ENCODE data around the gene DPT. TPM values are rescaled to one million over a fixed set of nuclear protein-coding genes. Genes with fewer than 3 reads are reported as not detected.

DPT gene
- total RNA-seq, 4 donors from 2014 or later, result 21.3 to 81.5 (median 40.0) TPM

GRCh38 chr1:168731244-168731953 is 2.4 kb upstream of the DPT start:
- Histone ChIP-seq H3K4me1 (peaks cover 0 to 17% (median 0%) of the 10 kb centered on the region in 4 donors), H3K27me3 (no peaks in the 10 kb centered on the region), H3K4me3 (no peak overlapping the region), H3K27ac (no peak overlapping the region), H3K36me3 (no peaks in the 10 kb centered on the region), H3K9me3 (no peaks in the 10 kb centered on the region)
- TF ChIP-seq POLR2A (IDR thresholded peaks at IDR 0.05) (no peak), EP300 (IDR thresholded peaks at IDR 0.05) (no peak), CTCF (IDR thresholded peaks at IDR 0.05) (no peak)
- no peak for DNase-seq (ENCODE audit: low spot score in 2 of 2)
- 78 to 85% methylated on average over 7 of the region's 7 CpGs for whole genome bisulfite sequencing, 2 donors

GRCh38 chr1:168729405-168729802 is 398 bp upstream of the DPT start:
- TF ChIP-seq POLR2A (IDR thresholded peaks at IDR 0.05), result no peak
- no peak for TF ChIP-seq CTCF (IDR thresholded peaks at IDR 0.05)
- no peak for TF ChIP-seq EP300 (IDR thresholded peaks at IDR 0.05)
- no peak for DNase-seq (ENCODE audit: low spot score in 2 of 2)
- H3K27ac ChIP-seq, result no peak overlapping the region
- 81 to 84% methylated on average over 5 of the region's 5 CpGs for WGBS, 2 donors
- H3K4me1 ChIP-seq, result peaks cover 0 to 24% (median 0%) of the 10 kb centered on the region in 4 donors
- no peak overlapping the region for H3K4me3 ChIP-seq
- H3K27me3 ChIP-seq, result no peaks in the 10 kb centered on the region
- no peaks in the 10 kb centered on the region for H3K9me3 ChIP-seq
- H3K36me3 ChIP-seq, result no peaks in the 10 kb centered on the region

- Histone ChIP-seq H3K27ac (peak overlapping the region in 2 of 4 donors; percentile 10 to 52), H3K4me3 (no peak overlapping the region), H3K27me3 (no peaks in the 10 kb centered on the region), H3K9me3 (no peaks in the 10 kb centered on the region), H3K36me3 (no peaks in the 10 kb centered on the region), H3K4me1 (peaks cover 0 to 24% (median 0%) of the 10 kb centered on the region in 4 donors)
- WGBS, 2 donors, result 86 to 93% methylated on average over 1 to 2 of the region's 2 CpGs
- TF ChIP-seq CTCF (IDR thresholded peaks at IDR 0.05) (no peak), POLR2A (IDR thresholded peaks at IDR 0.05) (no peak), EP300 (IDR thresholded peaks at IDR 0.05) (no peak)
- no peak for DNase-seq (ENCODE audit: low spot score in 2 of 2)
These were observed 2.3 kb downstream of the DPT start for GRCh38 chr1:168726719-168727118.

- no peaks in the 10 kb centered on the region for H3K27me3 ChIP-seq
- TF ChIP-seq CTCF (IDR thresholded peaks at IDR 0.05) (no peak), EP300 (IDR thresholded peaks at IDR 0.05) (no peak), POLR2A (IDR thresholded peaks at IDR 0.05) (no peak)
- H3K27ac ChIP-seq, result peak overlapping the region in 2 of 4 donors; percentile 18 to 52
- peaks cover 0 to 24% (median 0%) of the 10 kb centered on the region in 4 donors for H3K4me1 ChIP-seq
- no peak overlapping the region for H3K4me3 ChIP-seq
- H3K9me3 ChIP-seq, result no peaks in the 10 kb centered on the region
- 48 to 57% methylated on average over 3 of the region's 3 CpGs for WGBS, 2 donors
- H3K36me3 ChIP-seq, result no peaks in the 10 kb centered on the region
- no peak for DNase-seq (ENCODE audit: low spot score in 2 of 2)
These were observed 2.7 kb downstream of the DPT start for GRCh38 chr1:168726281-168726680.

GRCh38 chr1:168725831-168726230 is 3.2 kb downstream of the DPT start:
- DNase-seq (ENCODE audit: low spot score in 2 of 2), result no peak
- peaks cover 0 to 24% (median 0%) of the 10 kb centered on the region in 4 donors for H3K4me1 ChIP-seq
- H3K9me3 ChIP-seq, result no peaks in the 10 kb centered on the region
- no peaks in the 10 kb centered on the region for H3K27me3 ChIP-seq
- H3K27ac ChIP-seq, result peak overlapping the region in 2 of 4 donors; percentile 18 to 52
- no peaks in the 10 kb centered on the region for H3K36me3 ChIP-seq
- WGBS, 2 donors, result 48 to 50% methylated on average over 4 of the region's 4 CpGs
- TF ChIP-seq EP300 (IDR thresholded peaks at IDR 0.05) (no peak), POLR2A (IDR thresholded peaks at IDR 0.05) (no peak), CTCF (IDR thresholded peaks at IDR 0.05) (no peak)
- no peak overlapping the region for H3K4me3 ChIP-seq
